H1 (cell line): ENCODE data around the gene CORO7. TPM values are rescaled to one million over a fixed set of nuclear protein-coding genes. Genes with fewer than 3 reads are reported as not detected.

Experiments
- CBX5 ChIP-seq: fragments of 300-800, 300-1000 bp; sonication (generic); IDR thresholded peaks from 2 replicates; pipeline ENCODE4 v1.7.1; 2016; ENCODE audit warnings: antibody characterized with exemption, low read length, low read depth
- CTBP2 ChIP-seq: IDR thresholded peaks from 2 replicates; pipeline ENCODE4 v1.7.0; 2011; ENCODE audit warnings: borderline replicate concordance, mild to moderate bottlenecking, moderate library complexity, mixed read lengths, low read length; ENCODE audit not compliant: insufficient read depth, insufficient read length
- EZH2 ChIP-seq: fragments of 200-600 bp; sonication (generic); IDR thresholded peaks from 2 replicates; pipeline ENCODE4 v1.7.1; 2012; ENCODE audit warnings: low read depth, mild to moderate bottlenecking, moderate library complexity, low read length, inconsistent platforms; ENCODE audit not compliant: severe bottlenecking
- PHF8 ChIP-seq: fragments of 200-600 bp; sonication (generic); conservative IDR thresholded peaks from 2 replicates; pipeline ENCODE4 v1.7.1; 2012; ENCODE audit warnings: low read depth, mild to moderate bottlenecking, inconsistent platforms, low read length, moderate library complexity
- RNF2 ChIP-seq: fragments of 200-900, 300-1000 bp; sonication (generic); IDR thresholded peaks from 2 replicates; pipeline ENCODE4 v1.7.1; 2016; ENCODE audit warnings: borderline replicate concordance, low read depth, mild to moderate bottlenecking, antibody characterized with exemption, low read length; ENCODE audit not compliant: poor library complexity, severe bottlenecking; ENCODE audit errors: missing control alignments
- polyA plus RNA-seq, 7 experiments: library from polyadenylated mRNA; depleted of rRNA in 3 of 7; stranded (reverse) in 5 of 7; unstranded in 2 of 7; fragments of >200 nt in 5 of 7; fragments of 200-250 nt in 2 of 7; gene quantifications; 1 replicate in 5 of 7; 2 replicates in 1 of 7; 4 replicates in 1 of 7; pipeline versions ENCODE4 v1.2.1 to v1.2.3, GENCODE V29; 2011 to 2013; ENCODE audit warnings: missing spikeins in 2 of 7, mixed read lengths in 2 of 7
- total RNA-seq: library from RNA; stranded (reverse); fragmentation: NEBNext Ultra II Directional; extraction: Animal tissue kit (Norgen Biotek cat#: 25700); gene quantifications from 2 replicates; pipeline ENCODE4 v1.2.1, GENCODE V29; 2021

The CORO7 gene
- total and polyA plus RNA-seq, 2 of the 8 experiments (the other 6 are each of a cell fraction or from before 2014, with no cell fraction given), result 25.2 to 29.8 TPM

DNA sequence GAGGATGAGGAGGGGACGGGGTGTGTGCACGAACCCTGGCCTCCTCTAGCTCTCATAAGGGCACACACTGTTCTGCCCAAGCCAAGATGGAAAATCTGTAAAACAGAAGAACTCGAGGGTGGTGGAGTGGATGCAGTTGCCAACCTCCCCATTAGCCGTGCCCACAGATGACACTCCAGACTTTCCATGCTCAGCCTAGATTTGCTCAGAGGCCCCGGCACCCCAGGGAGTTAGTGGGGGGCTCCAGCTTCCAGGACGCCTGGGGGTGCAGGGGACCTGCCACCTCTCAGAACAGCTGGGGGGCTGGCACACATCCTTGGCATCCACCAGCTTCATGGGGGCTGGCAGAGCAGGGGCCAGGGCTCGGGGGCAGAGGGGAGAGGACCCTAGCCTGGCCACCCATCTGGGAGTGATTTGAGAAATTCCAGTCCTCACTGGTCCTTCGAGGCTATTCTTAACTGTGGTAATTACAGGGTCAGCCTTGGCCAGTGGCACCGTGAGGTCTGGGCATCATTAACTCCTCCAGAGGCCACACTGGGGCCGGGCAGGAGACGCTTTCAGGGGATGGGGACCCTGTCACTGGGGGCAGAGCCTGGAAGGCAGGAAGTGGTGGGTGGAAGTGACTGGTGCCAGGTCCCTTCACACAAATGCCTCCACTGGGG, 30.5 kb downstream of the CORO7 start (continued):
- no peak for TF ChIP-seq PHF8
- TF ChIP-seq CBX5, result no peak
- no peak for TF ChIP-seq CTBP2
- no peak for TF ChIP-seq RNF2
- no peak for TF ChIP-seq EZH2
